PFSK-1 (cell line): ENCODE results near the gene RAB13.

ENCODE experiments used
- POLR2AphosphoS5 ChIP-seq: IDR thresholded peaks from 2 replicates; pipeline ENCODE4 v1.6.1; 2012; ENCODE audit warnings: low read depth, mild to moderate bottlenecking, control low read depth, low read length, moderate library complexity
- REST ChIP-seq, 2 experiments: IDR thresholded peaks; 2 replicates each; pipeline versions ENCODE4 v1.6.1 to v1.8.0; 2011 to 2012; ENCODE audit warnings: low read depth in 2 of 2, low read length in 2 of 2, control low read depth in 1 of 2, inconsistent platforms in 1 of 2, mild to moderate bottlenecking in 1 of 2, moderate library complexity in 1 of 2; ENCODE audit not compliant: insufficient read depth in 1 of 2

GRCh38 chr1:153951801-153952200 lies 34.3 kb downstream of the RAB13 start:
- TF ChIP-seq POLR2AphosphoS5, result no peak
- no peak for TF ChIP-seq REST (IDR thresholded peaks at IDR 0.05; ENCODE audit: insufficient read depth in 1 of 2, low read depth in 2 of 2, low read length in 2 of 2)
